OCI-LY1 (cell line): ENCODE results near the gene ITGB7.

Source experiments
- CTCF ChIP-seq: fragments of 200-600 bp; sonication (generic), shearing (Covaris generic); IDR thresholded peaks from 2 replicates; pipeline ENCODE4 v1.5.1; 2017; ENCODE audit warnings: mild to moderate bottlenecking, antibody characterized with exemption, low read length, moderate library complexity, mixed read lengths
- EZH2 ChIP-seq: fragments of 200-600 bp; sonication (generic), shearing (Covaris generic); IDR thresholded peaks from 2 replicates; pipeline ENCODE4 v1.8.0; 2017; ENCODE audit warnings: borderline replicate concordance, mixed run types, mild to moderate bottlenecking, antibody characterized with exemption, low read length, moderate library complexity, mixed read lengths

GRCh38 chr12:53191885-53192530 lies 15.0 kb downstream of the ITGB7 start:
- TF ChIP-seq CTCF (no peak), EZH2 (no peak)
